HG02588 (cell line): Measurements from ENCODE around the gene EPB41L4B.

Experiments
- ATAC-seq: cut with Tn5 transposase; IDR thresholded peaks from one replicate; pipeline ENCODE4 v1.9.1; 2021; ENCODE audit warnings: mild to moderate bottlenecking, moderate library complexity; ENCODE audit not compliant: unreplicated experiment

The EPB41L4B gene

DNA sequence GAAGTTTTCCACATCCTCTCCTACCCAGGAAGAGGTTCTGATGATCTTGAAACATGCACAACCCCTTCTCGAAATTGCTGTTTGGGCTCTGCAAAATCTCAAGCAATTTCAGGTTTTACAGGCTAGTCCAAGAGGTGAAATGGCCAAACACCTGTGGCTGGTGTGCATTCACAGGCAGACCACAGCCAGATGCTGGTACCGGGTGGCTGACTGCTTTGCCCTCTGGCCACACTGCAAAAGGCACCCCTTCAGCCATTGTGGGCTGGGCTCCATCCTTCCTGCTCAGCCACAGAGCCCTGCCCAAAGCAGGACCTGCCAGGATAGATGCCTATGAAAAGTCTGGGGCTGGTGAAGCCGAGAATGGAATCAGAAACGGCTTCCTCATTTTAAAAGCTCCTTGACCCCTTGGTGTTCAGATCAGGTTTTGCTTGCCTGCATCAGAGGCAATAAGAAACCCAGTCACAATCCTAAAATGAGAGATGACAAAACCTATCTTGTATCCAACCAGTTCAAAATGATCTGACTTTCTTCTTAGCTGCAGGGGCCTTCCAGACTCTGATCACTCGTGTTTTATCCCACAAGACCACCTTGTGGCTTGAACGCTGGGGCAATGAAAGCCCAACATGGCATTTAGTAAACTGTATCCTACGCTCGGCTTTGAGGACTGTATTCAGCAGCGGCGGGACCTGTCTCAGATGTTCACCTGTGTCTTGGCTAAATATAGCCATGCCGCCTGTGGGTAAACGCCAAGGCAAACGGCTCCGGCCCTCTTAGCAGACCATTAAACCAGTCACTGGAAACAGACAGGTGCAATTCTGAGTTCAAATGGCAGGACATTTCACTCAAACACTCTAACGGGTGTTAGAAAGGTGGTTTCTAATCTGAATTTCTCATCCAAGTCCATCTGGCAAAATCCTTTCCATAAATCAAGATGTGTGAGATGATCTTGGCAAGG is 49.6 kb downstream of the EPB41L4B start:
- no peak for ATAC-seq

GRCh38 chr9:109270441-109270840 is 50.4 kb downstream of the EPB41L4B start:
- ATAC-seq: no peak

- ATAC-seq: no peak
Measured at GRCh38 chr9:109269839-109270238, 51.0 kb downstream of the EPB41L4B start.

GRCh38 chr9:109269081-109269480 is 51.8 kb downstream of the EPB41L4B start:
- ATAC-seq: no peak

- no peak for ATAC-seq
Measured at GRCh38 chr9:109267555-109267954, 53.3 kb downstream of the EPB41L4B start.

DNA sequence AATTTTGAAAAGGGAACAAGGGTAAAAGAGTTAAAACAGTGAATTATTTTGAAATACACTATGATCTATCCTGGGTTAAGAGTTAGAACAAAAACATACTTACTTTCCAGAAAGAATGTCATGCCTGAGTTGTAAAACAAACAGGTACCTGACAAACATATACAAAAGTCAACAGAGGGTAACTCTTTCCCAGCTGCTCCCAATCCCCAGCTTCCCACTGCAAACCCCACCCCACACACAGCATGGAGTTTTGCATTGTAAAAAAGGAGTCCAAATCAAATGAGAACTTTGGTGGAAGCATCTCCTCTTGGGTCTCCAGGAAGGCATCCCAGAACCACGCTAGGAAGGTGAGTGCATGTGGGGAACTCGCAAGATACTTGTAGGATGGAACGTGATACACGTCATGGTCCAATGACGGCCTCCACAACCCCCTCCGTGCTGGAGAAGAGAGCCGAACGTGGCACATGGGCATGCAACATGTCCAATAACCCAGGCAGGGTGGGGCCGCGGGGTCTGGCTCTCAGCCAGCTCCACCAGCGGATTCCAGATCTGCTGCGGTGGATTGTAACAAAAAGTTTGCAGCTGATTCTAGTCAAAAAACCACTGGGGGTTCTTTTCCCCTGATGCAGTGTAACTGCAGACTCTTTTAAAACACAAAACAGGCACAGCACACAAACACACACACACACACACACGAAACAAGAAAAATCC is 55.8 kb downstream of the EPB41L4B start:
- no peak for ATAC-seq

DNA sequence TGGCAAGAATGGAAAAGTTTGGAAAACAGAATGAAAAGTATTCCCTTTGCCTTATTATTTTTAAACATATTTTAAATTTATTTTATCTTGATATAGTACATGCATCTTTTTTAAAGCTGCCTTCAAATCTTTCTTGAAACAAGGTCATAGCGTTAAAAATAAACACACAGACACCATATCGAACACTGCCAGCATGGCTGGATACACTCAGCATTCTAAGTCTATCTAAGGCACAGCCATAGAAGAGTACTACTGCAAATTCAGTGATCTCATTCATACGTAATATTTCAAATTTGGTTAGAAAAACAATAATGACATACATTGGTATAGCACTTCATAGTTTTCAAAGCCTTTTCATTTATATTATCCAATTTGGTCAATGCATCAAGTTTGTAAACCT is 57.5 kb downstream of the EPB41L4B start:
- ATAC-seq: no peak

GRCh38 chr9:109258481-109259302 is 62.2 kb downstream of the EPB41L4B start:
- ATAC-seq: no peak

GRCh38 chr9:109256336-109256735 is 64.5 kb downstream of the EPB41L4B start:
- ATAC-seq: no peak

DNA sequence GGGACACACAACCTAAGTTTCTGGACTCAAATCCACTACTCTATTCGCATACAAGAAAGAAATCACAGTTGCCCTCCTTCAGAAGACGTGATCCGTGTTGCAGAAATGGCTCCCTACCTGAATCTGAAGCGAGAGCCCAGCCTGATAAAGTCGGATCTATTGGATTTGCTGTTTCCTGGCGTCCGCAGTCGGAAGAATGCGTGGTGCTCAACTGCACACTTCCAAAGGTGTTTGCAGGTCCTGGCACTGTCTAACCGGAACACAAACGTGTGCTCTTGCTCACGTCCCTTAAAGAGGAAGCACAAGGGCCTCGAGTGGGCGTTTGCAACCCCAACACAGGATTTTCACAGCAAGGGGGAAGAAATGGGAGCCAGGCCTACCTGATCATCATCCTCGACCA is 65.5 kb downstream of the EPB41L4B start:
- ATAC-seq: no peak

GRCh38 chr9:109254317-109254716 is 66.5 kb downstream of the EPB41L4B start:
- no peak for ATAC-seq

- no peak for ATAC-seq
Measured at GRCh38 chr9:109253637-109254284, 67.1 kb downstream of the EPB41L4B start.

- ATAC-seq: no peak
Measured at GRCh38 chr9:109253241-109253636, 67.6 kb downstream of the EPB41L4B start.

- no peak for ATAC-seq
Measured at GRCh38 chr9:109252291-109252690, 68.6 kb downstream of the EPB41L4B start.

- ATAC-seq: no peak
Measured at GRCh38 chr9:109251776-109252106, 69.1 kb downstream of the EPB41L4B start.

DNA sequence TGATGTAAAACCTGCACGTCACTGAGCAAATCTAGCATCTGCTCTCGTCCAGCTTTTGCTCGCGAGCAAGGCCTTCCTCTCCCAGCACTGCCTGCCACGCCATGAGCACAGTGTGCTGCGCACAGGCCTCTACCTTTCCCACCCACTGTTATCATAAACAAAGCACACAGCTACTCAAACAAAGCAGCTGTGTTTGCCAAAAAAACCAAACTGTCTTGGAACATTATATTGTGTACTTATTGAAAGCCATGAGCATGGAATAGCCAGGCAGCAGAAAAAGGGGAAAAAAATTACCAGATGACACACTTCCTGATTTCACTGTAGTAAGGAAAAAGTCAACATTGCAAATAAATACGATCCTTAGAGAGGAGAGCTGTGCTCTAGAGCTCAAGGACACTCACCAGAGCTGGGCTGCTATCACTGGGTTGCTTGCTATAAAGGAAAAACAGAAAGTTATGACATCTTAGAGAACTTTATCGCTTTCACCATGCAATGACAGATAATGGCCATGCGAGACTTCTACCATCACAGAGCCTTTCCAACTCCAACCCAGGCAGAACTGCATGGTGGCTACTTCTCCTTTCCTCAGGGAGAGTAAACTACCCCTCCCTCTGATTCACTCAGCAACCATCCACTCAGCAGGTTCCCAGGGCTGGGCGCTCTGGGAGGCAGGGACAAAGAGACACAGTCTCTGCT is 69.6 kb downstream of the EPB41L4B start:
- no peak for ATAC-seq

DNA sequence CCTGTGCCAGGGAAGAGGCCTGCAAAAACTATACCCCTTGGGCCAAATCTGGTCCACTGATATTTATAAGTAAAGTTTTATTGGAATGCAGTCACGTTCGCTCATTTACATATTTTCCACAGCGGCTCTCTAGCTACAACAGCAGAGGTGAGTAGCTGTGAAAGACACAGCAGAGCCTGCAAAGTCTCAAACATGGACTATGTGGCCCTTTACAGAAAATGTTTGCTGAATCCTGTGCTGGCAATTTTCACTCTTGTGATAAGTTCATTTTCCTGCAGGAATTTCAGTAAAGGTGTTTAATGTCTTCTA is 70.1 kb downstream of the EPB41L4B start:
- ATAC-seq: no peak

DNA sequence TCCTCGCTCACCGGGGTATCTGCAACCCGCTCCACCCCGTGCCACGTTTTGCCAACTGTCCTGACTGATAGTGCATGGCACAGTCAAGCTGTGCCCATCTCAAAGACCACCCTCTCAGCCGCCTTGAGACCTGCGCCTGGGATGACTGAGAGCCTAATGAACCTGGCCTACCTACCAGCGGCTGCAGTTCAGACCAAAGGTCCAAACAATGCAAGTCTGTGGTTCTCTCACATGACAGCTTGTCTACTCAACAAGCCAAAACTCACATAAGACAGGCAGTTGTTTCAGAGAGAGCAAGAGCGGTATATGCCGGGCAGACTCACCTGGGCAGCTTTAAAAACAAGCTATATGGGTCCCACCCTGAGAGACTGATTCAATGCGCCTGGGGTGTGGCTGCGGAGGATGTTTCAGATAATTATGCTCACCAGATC is 70.5 kb downstream of the EPB41L4B start:
- ATAC-seq: no peak

- ATAC-seq: no peak
Measured at GRCh38 chr9:109249615-109250014, 71.2 kb downstream of the EPB41L4B start.

DNA sequence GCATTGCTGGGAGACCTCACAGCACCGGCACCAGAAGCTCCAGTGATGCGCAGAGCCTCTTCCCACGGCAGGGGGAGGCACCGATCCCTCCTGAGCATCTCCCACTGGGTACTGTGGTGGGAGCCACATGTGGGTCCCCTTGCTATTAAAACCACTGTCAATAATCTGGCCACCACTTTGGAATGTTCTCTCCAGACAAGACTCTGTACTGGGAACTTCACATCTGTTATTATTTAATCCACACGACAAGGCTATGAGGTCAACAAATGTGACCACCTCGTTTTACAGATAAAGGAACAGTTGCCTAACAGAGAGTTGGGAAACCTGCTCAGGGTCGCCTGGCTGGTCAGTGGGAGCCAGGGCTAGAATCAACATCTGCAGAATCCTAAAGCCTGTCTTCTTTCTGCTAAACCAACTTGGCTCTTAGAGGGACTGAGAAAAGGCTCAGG is 72.7 kb downstream of the EPB41L4B start:
- no peak for ATAC-seq
